GM18520 (cell line): ENCODE measurements around the gene TBC1D13.
"Not testable (repeated sequence)": the region's sequence is repeated elsewhere in the genome, so short reads cannot be mapped to it uniquely, and the experiment has no call there.

Source experiments
- ATAC-seq: cut with Tn5 transposase; IDR thresholded peaks from one replicate; pipeline ENCODE4 v1.9.1; 2021; ENCODE audit not compliant: unreplicated experiment

TBC1D13 gene

GRCh38 chr9:128782669-128783068 is 4.4 kb upstream of the TBC1D13 start:
- ATAC-seq = no peak

- ATAC-seq = no peak
These were observed 1.6 kb upstream of the TBC1D13 start for GRCh38 chr9:128785427-128785826.

DNA sequence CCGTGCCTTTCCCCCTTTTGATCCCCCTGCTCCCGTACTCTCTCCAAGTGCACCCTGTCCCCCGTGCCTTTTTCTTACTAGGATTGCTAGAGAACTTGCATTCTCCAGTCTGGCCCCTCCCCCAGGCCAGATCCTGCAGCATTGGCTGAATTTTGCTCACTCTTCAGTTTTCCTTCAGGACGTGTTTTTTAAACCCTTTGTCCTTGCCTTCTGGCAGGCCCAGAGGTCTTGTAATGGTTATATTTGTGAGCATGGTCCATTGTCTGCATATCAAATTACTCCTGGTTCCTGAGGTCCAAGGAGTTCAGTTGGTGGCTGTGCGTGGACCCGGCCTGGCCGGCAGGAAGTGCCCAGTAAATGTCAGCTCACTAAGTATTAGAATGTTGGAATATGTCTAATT is 606 bp downstream of the TBC1D13 start:
- ATAC-seq = no peak

DNA sequence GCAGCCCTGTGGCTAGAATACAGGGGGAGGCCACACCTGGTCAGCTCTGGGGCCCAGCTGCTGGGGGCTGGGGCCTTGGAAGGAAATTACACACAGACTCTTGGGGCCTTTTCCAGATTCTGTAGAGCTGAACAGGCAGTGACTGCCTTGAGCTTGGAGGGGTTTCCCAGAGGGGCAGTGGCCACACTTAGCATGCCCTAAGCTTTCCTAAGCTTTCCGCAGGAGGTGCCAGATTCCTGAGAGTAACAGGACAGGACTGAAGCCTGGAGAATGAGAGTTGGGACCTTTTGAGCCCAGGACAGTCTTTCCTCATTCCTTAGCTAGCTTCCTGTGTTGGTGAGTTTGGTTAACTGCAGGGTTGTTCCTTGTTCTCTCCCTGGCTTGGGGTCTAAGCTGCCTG is 1.4 kb downstream of the TBC1D13 start:
- no peak for ATAC-seq

DNA sequence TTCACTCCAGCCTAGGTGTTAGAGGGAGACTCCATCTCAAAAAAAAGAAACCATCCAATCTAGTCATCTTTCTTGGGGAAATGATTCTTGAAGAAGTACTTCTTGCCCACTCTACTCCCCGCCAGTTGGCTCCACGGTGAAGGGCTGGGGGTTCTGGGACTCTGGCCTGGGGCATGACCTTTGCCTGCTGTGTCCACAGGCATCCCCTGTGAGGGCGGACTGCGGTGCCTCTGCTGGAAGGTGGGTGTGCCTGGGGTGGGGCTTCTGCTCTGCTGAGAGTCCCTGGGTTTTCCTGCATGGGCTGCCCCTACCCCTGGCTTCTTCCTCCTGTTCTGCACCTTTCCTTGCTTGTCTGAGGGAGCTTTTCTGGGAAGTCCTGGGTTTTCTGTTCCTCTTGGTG is 3.5 kb downstream of the TBC1D13 start:
- ATAC-seq = no peak

- no peak for ATAC-seq
These were observed 5.1 kb downstream of the TBC1D13 start for GRCh38 chr9:128792134-128792533.

DNA sequence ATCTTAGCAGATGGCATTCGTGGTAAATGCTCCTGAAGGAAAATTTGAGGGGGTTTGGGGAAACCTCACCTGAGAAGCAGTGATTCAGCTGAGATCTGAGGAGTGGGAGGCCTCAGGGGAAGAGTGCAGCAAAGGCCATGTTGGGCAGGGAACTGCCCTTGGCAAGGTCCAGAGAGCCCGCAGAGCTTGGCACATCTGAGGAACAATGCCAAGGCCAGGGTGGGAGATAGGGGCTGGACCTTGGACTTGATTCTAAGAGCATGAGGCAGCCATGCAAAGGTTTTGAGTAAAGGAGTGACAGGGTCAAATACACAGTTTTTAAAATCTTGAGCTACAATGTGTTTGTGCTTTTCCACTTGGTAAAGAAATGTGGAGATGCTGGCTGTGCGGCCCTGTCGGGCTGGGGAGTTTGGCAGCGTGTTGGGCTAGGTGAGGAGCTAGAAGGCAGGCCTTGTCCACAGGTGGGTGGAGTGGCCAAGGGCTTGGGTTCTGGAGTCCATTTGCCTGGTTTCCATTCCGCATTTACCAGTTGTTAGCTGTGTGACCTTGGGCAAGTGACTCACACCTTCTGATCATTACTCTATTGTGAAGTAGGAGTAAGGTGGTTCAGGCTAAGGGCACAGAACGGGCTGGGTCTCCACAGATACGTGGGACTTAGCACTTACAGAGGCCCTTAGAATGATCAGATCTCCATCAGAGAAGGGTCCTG is 6.1 kb downstream of the TBC1D13 start:
- no peak for ATAC-seq

DNA sequence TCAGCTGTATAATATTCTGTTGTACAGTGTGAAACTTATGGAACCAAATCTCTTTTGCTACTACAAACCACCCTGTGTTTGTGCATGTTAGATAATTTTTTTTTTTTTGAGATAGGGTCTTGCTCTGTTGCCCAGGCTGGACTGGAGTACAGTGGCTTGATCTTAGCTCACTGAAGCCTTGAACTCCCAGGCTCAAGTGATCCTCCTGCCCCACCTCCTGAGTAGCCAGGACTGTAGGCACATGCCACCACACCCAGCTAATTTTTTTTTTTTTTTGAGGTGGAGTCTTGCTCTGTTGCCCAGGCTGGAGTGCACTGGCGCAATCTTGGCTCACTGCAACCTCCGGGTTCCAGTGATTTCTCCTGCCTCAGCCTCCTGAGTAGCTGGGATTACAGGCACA is 7.9 kb downstream of the TBC1D13 start:
- not testable (repeated sequence) for ATAC-seq

- no peak for ATAC-seq
These were observed 11.8 kb downstream of the TBC1D13 start for GRCh38 chr9:128798896-128799295.

GRCh38 chr9:128800061-128800460 is 13.0 kb downstream of the TBC1D13 start:
- no peak for ATAC-seq

DNA sequence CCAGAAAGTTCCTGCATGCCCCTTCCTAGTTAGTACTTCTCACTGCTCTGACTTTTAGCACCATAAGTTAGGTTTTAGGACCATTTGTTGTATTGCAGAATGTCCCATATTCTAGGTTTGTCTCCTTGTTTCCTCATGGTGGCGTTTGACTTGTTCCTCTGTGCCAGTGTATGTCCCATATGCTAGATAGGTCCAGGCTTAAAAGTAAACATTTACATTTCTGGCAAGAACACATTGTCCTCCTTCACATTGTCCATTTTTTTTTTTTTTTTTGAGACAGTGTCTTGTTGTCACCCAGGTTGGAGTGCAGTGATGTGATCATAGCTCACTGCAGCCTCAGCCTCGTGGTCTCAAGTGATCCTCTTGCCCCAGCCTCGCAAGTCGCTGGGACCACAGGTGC is 15.4 kb downstream of the TBC1D13 start:
- no peak for ATAC-seq

DNA sequence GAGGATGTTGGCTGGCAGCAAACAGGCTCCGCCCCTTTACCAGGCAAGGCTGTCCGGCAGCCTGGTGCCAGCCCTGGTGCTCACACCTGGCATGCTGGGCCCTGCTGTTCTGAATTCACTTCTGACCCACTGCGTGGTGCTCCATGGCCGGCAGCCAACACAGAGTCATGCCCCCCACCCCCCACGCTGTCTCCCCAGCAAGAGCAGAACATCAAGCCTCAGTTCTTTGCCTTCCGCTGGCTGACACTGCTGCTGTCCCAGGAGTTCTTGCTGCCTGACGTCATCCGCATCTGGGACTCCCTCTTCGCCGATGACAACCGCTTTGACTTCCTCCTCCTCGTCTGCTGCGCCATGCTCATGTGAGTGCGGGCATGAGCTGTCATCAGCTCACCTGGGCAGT is 18.6 kb downstream of the TBC1D13 start:
- no peak for ATAC-seq

DNA sequence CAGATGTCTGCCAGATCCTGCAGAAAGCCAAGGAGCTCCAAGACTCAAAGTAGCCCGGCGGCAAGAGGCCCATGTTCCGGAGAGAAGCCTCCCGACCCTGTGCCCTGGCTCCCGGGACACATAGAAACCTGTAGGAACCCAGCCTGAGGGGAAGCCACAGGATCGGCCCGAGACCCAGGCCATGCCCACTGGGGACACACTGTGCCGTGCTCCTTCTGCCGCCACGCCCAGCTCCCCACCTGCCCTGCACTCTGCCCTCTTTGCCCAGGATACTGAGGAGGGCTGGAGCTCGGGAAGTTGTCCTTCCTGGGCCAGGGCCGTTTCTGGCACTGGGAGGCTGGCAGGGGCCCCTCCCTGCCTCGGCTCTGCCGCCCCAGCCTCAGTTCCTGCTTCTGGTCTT is 20.8 kb downstream of the TBC1D13 start:
- no peak for ATAC-seq

DNA sequence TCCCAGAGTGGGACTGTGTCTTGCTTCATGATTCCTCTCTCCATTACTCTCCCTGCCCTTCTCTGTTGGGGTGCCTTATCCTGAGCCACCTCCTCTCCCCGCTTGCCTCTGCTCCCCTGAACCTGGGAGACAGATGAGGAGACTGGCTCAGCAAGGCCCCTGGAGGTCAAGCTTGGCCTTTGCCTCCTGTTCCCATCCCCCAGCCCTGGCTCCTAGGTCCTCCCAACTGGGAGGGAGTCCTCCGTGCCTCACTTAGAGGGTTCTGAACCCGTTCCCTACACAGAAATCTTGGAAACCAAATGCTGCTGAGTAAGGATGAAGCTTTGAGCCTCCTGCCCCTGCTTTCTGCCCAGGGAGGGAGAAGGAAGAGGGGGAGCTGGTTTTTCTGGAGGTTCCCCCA is 21.5 kb downstream of the TBC1D13 start:
- ATAC-seq = no peak

GRCh38 chr9:128809036-128809599 is 22.1 kb downstream of the TBC1D13 start:
- no peak for ATAC-seq

DNA sequence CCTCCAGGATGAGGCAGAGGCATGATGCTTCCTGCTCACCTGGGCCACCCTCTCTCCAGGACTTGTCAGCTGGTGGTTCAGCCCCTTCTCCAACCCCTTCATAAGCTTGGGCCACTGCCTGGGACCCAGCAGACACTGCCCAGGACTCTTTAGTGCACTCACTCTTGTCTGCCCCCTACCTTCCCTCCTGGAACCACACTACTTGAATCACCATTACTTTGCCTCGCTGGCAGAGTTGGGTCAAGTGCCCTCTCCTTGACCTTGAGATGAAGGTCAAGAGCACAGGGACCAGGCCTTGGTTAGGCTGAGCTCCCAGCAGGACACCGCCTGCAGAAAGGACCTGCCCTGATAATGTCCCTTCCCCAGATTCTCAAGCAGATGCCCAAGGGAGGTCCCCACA is 22.8 kb downstream of the TBC1D13 start:
- ATAC-seq = no peak

DNA sequence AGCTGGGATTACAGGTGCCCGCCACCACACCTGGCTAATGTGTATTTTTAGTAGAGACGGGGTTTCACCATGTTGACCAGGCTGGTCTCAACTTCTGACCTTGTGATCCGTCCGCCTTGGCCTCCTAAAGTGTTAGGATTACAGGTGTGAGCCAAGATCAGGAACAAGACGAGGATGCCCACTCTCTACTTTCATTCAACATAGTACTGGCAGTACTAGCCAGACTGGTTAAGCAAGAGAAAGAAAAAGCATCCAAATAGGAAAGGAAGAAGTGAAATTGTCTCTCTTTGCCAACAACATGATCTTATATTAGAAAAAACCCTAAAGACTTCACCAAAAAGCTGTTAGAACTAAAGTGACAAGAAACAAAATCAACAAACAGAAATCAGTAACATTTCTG is 23.8 kb downstream of the TBC1D13 start:
- no peak for ATAC-seq

GRCh38 chr9:128818099-128818838 is 31.2 kb downstream of the TBC1D13 start, which contains the start of gene ENDOG:
TSS of gene ENDOG (plus strand) at chr9:128818500. CDS start at chr9:128818685, 185 bp downstream.
- peak; percentile 79 for ATAC-seq

DNA sequence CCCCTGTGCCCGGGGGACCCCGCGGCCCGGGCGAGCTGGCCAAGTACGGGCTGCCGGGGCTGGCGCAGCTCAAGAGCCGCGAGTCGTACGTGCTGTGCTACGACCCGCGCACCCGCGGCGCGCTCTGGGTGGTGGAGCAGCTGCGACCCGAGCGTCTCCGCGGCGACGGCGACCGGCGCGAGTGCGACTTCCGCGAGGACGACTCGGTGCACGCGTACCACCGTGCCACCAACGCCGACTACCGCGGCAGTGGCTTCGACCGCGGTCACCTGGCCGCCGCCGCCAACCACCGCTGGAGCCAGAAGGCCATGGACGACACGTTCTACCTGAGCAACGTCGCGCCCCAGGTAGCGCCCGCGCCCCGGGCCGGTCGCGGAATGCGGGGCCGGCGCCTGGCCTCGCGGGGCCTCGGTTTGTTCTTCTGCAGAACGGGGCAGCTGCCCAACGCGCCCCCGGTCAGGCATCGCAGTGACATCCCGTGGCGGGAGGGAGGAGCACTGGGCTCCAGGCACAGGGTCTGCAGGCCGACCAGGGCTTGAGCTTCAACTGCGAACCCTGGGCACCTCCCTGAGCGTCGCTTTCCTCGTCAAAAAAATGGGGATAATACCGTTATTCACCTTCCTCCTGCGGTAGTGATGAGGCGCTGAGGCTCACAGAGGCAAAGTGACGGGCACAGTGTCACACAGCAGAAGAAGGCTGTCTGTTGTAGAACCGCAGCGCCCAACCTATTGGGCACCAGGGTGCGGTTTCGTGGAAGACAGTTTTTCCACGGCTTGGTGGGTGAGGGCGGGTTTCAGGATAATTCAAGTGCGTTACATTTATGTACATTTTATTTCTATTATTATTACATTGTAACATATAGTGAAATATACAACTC is 32.0 kb downstream of the TBC1D13 start:
- ATAC-seq = peak; percentile 14

GRCh38 chr9:128819716-128820664 is 32.9 kb downstream of the TBC1D13 start:
- no peak for ATAC-seq
